GM19023 (cell line): ENCODE measurements around the gene FAM180A.
"Not testable (repeated sequence)": the region's sequence is repeated elsewhere in the genome, so short reads cannot be mapped to it uniquely, and the experiment has no call there.

Source experiments
- ATAC-seq: cut with Tn5 transposase; IDR thresholded peaks from one replicate; pipeline ENCODE4 v1.9.1; 2021; ENCODE audit warnings: mild to moderate bottlenecking, moderate library complexity; ENCODE audit not compliant: unreplicated experiment

Gene FAM180A

DNA sequence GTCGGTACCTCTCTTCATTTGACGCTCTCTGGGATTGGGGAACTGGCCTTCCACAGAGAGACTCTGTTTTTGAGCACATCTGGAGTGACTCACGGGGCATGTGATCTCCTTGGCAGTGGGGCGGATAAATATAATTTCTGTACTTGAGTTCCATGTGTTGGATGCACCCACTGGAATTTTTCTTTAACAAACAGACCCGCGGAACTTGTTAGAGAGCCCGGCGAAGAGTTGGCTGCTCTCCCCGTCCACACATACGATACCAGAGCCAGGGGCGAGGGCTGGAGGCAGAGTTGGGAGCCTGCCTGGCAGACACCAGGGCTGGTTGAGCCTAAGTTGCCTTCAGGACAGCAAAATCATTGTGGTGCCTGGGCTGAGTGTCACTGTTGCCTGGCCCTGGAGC, at the start of gene FAM180A:
Gene FAM180A (minus strand): TSS at position 44 of the 400 bp plus-strand sequence. CDS start 233 bp downstream, outside the sequence.
- ATAC-seq, result no peak

DNA sequence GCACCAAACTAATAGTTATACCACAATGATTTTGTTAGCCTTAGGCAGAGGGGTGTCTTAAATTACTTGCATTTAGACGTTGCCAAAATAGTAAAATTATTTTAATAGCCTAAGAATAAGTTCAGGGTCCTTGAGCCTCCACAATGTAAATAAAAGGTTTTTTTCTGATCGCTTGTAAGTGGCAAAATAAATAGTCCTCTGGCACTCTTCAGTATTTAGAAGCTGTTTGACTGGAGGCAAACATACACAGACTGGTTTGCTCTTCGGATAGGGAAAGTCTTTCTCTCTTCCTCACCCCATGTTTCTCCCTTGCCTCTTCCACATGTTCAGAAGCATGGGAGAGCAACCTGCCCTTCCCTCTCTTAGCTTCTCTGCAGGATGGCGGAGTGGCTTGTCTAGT, 49.5 kb upstream of the FAM180A start:
- ATAC-seq, result no peak

DNA sequence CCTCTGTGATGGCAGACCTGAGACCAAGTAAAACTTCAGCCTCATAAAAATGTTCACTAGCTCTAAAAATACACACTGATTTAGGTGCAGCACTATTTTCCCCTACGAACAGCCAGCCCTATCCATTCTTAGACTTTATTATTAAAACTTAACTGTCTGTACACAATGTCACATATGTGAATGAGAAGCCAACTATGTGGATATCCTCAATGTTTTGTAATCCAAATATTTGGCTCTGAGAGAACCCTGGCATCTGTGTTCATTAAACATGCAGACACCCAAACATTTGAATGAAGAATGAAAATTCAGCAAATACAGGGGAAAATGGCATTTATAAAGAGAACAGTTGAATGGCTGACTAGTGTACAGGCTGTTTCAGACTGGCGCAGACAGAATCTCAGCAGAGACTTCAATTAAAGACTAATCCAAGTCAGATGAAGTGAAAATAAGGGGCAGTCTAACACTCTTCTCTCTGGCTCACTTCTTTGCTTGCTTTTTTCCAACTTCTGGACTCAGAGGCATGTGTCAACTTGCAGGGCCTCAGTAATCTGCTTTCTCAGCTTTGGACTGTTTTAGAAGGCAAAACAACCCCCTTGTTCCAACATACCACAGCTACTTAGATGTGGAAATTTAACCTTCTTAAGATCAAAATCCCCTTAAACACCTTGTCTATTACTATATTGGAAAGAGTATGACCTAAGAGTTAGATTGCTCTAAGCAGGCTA, 47.4 kb upstream of the FAM180A start:
- ATAC-seq, result no peak

DNA sequence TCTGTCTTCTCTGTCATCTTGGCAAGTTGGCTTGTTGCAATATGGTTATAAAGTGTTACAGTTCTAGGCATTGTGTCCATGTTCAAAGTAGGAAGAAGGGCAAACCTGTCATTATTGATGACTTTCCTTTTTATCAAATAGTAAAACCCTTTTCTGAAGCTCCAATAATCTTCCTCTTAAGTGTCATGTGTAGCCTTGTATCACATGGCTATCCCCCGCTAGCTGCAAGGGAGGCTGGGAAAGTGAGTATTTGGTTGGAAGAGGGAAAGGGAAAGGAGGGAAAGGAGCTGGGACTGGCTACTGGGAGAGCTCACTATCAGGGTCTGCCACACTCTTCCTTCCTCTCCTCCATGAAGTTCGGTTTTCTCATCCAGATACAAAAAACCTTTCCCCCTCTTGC, 45.2 kb upstream of the FAM180A start:
- ATAC-seq, result no peak

DNA sequence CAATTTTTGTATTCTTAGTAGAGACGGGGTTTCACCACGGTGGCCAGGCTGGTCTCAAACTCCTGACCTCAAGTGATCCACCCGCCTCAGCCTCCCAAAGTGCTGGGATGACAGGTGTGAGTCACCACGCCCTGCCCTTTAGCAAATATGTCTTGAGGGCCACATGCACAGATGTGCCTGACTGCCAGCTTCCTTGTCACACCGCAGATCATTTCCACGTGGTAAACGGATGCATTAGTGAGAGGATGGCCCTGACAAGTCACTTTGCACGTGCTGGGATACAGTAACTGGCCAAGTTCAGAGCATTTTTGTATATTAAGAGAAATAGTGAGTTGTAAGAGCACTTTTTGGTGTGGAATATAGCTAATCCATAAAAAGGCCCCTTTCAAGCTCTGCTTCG, 44.3 kb upstream of the FAM180A start:
- no peak for ATAC-seq

DNA sequence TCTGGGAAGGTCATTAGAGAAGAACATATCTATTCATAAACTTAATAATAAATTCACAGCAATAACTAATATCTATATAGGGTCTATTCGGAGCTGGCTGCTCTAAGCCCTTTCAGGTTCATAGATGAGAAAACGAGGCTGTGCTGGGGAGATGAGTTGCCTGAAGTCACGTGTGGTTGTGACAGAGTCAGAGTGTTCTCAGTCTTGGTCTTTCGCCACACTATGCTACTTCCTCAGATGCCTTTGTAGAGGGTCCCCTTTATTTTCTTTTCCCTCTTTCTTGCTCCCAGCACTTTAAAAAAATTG, 43.7 kb upstream of the FAM180A start:
- ATAC-seq, result no peak

DNA sequence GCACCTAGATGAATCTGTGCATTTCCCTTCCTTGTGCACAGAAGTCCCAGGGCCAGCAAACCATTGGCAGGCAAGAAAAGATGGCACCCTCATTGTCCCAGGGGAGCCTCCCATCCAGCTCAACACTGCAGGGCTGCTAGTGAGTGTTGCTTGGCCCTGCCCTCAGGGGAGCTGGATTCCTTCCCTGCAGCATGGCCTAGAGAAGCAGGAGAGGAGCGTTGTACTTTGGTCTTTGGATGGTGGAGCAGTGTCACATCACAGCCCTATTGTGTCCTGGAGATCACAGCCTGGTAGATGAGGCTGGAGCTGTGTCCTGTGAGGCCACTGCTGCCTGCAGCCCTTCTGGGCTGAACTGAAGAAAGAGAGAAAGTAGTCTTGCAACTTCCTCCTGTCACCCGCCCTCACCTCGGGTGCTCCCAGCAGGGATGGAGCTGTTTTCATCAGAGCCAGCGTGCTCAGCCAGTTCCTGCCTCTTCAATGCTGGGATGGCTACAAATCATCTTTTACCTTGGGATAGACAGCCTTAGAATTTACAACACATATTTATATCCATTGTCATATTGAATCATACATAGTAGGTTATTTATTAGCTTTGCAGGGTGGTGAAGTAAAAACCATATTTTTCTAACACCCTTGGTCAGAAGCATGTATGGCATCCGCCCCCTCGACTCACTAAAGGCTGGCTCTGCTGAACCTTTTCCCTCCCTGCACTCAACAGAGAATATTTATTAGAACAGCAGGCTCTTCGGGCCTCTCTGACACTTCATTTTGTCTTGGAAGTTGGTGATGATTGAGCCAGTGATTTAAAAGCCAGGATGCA, 43.1 kb upstream of the FAM180A start:
- ATAC-seq, result no peak

DNA sequence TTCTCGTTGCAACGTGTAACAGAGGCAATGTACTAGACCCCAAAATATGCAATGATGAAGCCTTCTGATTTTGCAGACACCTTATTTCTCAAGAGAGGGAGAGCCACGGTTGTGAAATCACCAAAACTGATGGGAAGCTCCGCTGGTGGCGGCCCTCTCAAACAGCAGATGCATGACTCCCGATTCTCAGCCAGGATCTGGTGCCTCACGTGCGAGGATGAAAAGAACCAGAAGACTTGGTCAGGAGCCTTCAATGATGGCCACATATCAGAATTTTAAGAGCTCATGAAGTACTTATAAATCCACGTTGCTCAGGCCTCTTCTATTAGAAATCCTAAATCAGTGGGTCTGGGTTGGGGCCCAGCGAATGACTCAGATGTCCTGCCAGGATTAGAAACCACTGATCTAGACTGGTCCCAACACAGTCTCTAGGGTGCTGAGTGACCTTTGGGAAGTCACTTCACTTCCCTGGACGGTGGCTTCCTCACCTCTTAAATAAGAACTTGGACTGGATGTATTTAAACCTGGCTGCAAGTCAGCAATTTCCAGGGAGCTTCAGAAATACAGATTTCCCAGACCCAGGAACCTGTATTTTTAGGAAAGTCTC, 41.9 kb upstream of the FAM180A start:
- ATAC-seq, result no peak

DNA sequence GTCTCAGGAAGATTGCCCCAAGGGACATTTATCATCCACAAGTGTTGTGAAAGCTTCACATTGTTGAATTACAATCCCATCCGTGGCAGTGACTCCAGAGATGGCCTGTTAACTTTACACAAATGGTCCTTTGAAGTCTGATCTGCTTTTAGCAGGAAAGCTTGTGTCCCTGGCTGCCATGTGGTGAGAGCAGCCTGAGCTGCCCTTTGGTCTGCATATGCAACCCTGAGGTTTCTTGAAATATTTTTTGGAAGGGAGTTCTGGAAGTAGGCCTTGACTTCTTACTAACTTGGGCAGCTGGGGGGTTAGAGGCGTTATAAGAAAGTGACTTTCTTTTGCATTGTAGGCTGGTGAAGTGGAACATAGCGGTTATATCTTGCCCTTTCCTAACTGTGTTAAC, 41.3 kb upstream of the FAM180A start:
- ATAC-seq, result no peak

DNA sequence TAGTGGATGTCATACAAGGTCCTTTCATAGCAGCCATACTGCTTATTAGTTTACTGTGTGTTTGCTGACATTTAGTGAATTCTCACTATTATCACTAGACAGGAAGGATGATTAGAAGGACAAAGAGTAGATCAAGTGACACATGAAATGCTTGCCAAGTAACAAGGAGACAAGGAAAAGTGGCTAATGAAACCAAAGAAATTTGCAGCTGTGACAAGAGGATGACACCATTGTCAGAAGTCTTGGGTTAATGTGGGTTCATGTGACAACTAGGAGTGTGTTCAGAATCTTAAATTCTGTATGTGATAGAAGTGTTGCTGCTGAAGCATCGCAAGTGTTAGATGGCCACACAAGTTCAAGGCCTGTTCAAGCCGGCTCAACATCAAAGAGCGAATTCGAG, 40.8 kb upstream of the FAM180A start:
- no peak for ATAC-seq

DNA sequence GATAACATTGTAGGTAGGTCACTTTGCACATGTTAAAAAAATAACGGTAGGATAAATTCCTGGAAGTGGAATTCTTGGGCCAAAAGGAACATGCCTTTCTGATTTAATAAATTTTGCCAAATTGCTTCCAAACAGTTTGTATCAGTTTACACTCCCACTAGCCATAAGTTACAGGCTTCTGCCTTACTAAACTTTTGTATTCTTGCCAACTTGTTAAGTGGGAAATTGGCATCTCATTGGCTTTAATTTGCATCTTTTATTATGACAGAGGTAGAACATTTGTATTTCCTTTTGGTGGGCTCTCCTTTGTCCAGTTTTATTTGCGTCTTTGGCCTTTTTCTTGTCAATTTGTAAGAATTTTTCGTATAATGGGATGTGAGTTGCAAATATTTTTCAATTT, 38.3 kb upstream of the FAM180A start:
- no peak for ATAC-seq

DNA sequence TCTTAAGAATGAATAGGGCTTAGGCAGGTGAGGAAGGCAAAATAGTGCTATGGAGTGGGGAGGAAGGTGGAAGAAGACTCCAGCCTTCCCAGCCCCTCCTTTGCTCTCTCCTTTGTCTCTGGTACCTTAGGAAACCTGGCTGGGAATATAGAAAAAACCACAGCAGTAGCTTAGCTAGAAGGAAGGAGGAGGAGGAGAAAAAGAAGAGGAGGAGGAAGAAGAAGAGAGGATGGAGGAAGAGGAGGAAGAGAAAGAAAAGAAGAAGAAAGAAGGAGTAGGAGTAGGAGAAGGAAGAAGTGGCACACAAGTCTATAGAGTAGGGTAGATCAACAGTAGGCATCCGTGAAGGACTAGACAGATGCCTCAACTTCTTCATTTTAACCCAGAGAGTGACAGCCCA, 36.5 kb upstream of the FAM180A start:
- ATAC-seq, result no peak

DNA sequence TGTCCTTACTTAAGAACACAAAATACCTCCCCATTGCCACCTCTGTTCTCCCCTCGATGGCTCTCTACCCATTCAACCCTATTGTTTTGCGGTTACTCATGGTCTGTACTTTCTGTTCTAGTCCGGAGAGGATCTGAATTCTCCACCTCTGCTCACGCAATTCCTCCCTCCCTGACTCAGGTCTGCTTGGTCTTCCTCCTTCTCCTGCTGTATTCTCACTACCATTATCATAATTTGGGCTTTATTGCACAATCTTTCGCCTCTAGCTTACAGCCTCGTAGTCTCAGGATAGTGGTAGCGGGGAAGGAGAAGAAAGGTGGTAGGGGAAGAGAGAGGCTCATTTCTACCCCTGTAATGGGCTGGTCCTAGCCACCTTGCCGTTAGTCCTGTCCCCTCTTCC, 35.4 kb upstream of the FAM180A start:
- no peak for ATAC-seq

DNA sequence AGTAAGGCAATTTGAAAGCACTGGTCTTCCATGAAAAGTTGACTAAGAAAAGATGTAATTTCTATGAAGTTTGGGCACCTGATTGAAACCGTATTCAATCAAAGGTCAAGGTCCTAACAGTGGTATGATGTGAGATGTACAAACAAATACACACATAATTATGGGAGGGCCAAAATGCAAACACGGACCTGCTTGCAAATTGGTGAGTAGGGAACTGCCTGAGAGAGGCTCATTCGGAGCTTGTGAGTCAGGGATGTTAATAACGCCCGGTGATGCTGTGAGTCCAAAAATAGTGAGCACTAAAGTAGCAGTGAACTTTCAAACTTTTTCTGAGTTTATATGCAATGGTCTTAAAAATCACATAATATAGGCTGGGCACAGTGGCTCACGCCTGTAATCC, 34.2 kb upstream of the FAM180A start:
- no peak for ATAC-seq

DNA sequence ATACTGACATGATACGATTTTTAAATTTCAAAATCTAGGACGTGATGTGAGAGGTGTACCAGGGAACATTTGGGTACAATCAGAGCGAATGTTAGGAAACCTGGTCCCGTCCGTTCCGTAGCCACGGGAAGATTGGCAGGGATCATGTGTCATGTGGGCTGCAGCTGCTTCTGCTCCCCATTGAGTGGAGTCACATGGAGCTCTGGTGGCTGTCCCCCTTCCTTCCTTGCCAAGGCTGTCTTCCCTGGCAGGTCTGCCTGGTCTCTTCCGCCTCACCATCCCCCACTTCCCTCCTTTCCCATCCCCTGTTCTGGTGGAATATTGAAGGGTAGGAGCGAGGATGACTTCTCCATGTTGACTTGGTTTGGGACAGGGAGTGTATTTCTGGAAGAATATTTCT, 33.8 kb upstream of the FAM180A start:
- no peak for ATAC-seq

DNA sequence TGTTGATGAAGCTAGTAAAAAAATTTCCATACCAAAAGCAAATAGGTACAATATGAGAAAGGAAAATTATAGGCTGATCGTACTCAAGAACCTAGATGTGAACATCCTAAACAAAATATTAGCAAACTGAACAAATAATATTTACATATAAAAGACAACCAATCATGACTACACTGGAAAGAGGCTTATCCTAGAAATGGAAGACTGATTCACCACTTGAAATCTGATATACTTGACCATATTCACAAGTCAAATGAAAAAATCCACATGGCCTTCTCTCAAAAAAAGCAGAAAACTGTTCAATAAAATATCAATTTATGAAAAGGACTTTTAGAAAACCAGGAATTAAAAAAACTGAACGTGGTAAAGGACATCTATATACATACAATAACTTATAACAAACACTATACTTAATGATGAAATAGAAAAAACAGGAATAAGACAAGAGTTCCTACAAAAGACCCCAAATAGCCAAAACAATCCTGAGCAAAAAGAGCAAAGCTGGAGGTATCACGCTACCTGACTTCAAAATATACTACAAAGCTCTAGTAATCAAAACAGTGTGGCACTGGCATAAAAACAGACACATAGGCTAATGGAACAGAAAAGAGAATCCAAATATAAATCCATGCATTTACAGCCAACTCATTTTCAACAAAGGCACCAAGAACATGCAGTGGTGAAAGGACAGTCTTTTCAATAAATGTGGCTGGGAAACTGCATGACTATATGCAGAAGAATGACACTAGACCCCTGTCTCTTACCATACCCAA, 29.2 kb upstream of the FAM180A start:
- no peak for ATAC-seq

DNA sequence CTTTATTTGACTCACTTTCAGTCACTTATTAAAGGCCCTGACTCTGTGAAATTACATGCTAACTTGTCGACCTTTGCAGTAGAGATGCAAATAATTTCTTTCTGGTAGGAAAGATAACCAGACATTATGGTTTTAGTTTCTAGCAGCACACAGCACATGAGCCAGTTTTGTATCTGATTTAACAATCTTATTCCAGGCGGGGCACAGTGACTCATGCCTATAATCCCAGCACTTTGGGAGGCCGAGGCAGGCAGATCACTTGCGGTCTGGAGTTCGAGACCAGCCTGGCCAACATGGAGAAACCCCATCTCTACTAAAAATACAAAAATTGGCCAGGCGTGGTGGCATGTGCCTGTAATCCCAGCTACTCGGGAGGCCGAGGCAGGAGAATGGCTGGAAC, 27.3 kb upstream of the FAM180A start:
- not testable (repeated sequence) for ATAC-seq

DNA sequence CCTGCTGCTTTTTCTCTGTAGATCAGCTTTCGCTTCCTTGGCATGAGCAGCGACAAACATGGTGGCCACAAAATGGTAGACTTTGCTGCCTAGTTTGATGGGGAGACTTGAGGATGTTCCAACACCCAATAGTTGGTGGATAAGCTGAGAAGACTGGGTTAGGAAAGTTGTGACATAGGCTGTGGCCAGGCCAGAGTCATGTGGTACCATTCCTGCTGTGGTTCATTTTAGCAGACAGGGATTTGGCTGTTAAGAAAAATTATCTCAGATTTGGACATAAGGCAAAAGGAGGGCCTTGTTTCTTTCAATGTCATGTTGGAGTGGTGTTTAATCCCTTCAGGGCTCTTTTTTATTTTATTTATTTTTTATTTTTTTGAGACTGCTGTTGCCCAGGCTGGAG, 26.6 kb upstream of the FAM180A start:
- ATAC-seq, result no peak

DNA sequence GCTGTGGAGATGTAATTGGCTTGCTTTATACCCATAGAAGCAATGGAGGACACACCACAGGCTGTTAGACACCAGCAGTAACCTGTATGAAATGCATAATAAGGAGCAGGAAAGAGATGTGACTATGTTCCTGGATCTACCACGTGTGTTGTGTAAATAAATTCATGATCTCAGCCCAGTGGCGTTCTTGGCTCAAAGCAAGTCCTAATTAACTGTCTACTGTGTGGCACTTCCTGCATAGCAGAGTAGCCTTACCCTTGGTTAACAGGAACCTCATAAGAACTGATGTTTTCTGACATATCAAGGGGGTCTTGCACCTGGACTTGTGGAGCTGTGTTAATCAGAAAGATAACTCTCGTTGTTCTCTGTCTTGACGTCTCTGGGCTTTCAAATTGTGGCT, 25.7 kb upstream of the FAM180A start:
- no peak for ATAC-seq

DNA sequence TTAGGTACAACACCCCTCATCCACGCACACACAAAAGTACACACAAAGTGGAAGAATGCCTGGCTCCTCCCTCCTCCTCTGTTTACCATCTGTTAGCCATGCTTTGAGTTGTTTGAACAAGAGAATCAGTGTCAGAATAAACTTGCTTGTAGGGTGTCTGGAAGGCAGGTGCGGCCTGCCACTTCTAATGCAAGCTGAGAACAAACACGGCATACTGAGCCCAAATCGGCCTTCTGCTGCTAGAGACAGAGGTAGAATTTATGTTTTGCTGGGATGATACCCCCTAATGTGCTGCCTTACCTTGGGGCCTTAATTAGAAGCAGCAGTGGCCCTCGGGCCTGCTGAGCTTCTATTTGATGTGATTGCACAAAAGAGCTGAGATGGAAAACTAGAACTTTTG, 24.9 kb upstream of the FAM180A start:
- ATAC-seq, result no peak

DNA sequence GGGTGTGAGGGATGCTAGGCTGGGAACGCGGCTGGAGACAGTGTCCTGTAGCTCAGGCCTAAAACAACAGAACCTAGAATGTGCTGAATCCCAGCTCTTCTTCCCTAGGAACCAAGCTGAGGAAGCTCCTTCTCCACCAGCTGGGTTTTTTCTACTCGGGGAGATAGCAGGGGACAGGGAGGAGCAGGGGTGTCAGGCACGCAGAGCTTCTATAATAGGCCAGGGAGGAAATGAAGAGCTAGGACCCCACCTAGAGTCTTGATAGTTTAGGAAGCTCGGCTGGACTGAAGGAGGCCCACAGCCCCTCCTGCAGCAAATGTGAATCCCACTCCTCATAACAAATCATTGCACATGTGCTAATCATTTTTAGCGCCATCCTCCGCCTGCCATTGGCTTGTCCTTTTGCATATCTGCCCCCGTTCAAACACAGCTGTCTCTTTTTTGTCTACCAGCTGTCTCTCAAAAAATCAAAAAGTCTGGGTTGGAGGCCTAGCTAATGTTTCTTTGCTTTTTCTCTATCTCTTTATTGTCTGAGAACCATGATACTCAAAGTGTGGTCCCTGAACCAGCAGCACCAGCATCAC, 24.1 kb upstream of the FAM180A start:
- ATAC-seq, result no peak
